GM19438 (cell line): ENCODE results near the gene RIPOR1.
A peak's percentile ranks its signal among the peaks of the same experiment; 100 is the strongest.

ENCODE experiments used
- ATAC-seq: cut with Tn5 transposase; IDR thresholded peaks from one replicate; pipeline ENCODE4 v1.9.1; 2021; ENCODE audit warnings: low read depth; ENCODE audit not compliant: unreplicated experiment

Gene RIPOR1

DNA sequence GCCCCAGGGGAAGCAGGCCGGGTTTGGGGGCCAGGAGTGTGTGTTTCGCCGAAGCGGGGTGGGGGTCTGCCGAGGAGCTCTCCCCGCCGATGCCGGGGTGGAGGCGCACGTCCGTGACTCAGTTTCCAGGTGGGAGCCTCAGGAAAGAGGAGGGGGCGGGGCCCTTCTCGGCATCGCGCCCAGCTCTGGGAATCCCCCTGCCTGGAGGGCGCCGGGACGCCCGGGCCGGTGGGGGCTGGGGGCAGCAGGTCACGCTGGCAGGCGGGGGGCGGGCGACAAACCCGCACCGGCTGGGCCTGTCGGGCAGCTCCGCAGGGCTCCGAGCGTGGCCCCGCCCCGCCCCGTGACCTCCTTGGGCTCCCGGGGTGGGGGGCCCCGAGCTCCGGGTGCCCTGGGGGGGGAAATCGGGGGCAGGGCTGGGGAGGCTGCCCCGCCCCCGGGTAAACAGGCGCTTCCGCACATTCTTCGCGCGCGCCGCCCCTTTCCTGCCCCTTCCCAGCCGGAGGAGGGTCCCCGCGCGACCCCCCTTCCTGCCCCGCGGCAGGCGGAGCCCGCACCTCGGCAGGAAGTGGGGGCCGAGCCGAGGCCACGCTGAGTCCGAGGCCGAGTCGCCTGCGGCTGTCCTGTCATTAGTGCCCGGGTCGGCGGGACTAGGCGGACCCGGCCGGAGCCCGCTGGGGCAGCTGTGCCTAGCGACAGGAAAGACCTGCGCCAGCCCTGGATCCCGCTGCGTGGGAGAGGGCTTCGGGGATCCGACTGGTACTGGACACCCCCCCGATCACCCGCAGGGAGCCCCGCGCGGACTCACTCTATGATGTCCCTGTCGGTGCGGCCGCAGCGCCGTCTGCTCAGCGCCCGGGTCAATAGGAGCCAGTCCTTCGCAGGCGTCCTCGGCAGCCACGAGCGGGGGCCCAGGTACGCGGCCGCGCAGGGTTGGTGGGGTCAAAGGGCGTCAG is 9.3 kb downstream of the RIPOR1 start:
- ATAC-seq, result peak; percentile 44

DNA sequence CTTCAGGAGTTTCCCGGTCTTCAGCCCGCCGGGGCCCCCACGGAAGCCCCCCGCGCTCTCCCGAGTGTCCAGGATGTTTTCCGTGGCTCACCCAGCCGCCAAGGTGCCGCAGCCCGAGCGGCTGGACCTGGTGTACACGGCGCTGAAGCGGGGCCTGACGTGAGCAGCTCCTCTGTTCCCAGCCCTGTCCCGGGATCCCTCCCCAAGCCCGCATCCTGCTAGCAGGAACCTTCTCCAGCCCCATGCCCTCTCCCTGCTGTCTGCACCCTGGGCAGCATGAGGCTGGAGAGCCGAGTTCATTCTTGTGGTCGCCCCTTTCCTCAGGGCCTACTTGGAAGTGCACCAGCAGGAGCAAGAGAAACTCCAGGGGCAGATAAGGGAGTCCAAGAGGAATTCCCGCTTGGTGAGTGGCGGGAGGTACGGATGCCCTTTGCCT is 10.1 kb downstream of the RIPOR1 start:
- no peak for ATAC-seq

DNA sequence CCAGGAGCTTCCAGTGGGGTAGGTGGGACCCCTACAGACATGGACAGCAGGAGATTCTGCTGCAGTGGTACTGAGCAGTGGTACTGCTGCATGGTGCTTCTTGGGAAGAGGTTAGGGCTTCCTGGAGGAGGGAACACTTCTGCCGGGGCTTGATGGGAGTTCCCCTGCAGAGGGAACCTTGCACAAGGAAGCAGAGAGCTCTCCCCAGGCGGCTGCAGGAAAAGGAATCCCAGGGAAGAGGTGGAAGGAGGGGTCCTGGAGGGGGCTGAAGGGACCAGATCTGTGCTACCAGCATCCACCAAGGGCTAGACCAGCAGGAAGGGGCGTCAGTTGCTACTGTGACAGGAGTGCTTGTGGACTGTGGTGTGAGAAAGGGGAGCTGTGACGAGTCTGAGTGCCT is 10.6 kb downstream of the RIPOR1 start:
- no peak for ATAC-seq

DNA sequence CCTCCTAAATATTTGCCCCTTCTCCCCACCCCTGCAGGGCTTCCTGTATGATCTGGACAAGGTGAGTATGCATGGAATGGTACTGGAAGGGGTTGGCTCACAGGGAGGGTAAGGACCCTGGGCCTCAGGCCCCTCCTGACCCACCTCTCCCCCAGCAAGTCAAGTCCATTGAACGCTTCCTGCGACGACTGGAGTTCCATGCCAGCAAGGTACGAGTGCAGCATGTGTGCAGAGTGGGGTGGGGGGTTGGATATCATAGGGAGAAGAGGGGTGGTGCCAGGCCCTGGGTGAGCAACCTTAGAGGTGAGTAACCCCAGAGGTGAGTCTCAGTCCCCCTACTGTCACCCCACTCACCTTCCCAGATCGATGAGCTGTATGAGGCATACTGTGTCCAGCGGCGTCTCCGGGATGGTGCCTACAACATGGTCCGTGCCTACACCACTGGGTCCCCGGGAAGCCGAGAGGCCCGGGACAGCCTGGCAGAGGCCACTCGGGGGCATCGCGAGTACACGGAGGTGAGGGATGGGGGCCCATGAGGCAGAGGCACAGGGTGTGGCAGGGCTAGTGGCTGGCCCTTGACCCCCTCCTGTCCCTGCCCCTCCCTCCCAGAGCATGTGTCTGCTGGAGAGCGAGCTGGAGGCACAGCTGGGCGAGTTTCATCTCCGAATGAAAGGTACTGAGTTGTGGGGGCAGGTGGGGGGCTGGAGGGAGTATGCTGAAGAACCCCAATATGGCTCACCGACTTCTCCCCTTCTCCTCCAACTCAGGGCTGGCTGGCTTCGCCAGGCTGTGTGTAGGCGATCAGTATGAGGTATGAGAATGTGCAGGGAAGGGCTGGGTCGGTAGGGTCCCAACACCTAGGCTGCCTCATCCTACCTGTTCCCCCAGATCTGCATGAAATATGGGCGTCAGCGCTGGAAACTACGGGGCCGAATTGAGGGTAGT is 11.3 kb downstream of the RIPOR1 start:
- no peak for ATAC-seq

DNA sequence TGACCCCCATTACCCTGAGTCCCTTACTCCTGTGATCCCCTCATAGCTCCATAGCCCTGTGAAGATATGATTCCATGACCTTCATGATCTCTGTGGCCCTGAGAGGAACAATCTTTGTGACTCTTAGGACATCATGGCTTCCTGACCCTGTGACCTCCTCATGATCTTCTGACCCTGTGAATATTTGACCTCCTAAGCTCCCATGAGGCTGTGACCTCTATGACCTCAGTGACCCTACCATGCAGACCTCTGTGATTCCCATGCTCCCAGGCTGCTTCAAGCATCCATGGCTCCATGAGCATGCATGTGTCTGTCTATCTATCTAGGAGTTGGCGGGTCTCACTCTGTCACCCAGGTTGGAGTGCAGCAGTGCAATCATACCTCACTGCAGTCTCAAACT is 12.1 kb downstream of the RIPOR1 start:
- ATAC-seq, result no peak

DNA sequence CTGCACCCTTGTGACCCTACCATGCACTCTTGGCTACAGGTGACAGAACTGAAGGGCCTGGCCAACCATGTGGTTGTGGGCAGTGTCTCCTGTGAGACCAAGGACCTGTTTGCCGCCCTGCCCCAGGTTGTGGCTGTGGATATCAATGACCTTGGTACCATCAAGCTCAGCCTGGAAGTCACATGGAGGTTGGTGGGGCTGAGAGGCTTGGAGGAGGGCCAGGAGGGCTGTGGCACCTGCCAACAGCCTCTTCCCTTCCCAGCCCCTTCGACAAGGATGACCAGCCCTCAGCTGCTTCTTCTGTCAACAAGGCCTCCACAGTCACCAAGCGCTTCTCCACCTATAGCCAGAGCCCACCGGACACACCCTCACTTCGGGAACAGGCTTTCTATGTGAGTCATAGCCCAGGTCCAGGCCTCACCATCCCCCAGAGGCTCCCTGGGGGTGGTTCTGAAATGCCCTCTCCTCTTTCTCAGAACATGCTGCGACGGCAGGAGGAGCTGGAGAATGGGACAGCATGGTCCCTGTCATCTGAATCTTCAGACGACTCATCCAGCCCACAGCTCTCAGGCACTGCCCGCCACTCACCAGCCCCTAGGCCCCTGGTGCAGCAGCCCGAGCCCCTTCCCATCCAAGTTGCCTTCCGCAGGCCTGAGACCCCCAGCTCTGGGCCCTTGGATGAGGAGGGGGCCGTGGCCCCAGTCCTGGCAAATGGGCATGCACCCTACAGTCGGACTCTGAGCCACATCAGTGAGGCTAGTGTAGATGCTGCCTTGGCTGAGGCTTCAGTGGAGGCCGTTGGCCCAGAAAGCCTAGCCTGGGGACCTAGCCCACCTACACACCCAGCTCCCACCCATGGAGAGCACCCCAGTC is 13.0 kb downstream of the RIPOR1 start:
- no peak for ATAC-seq

DNA sequence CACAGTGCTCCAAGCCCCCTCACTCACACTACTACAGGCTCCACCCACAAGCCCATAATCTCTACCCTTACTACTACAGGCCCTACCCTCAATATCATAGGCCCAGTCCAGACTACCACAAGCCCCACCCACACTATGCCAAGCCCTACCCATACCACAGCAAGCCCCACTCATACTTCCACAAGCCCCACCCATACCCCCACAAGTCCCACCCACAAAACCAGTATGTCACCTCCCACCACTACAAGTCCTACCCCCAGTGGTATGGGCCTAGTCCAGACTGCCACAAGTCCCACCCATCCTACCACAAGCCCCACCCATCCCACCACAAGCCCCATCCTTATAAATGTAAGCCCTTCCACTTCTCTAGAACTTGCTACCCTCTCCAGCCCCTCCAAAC is 13.8 kb downstream of the RIPOR1 start:
- ATAC-seq, result no peak

DNA sequence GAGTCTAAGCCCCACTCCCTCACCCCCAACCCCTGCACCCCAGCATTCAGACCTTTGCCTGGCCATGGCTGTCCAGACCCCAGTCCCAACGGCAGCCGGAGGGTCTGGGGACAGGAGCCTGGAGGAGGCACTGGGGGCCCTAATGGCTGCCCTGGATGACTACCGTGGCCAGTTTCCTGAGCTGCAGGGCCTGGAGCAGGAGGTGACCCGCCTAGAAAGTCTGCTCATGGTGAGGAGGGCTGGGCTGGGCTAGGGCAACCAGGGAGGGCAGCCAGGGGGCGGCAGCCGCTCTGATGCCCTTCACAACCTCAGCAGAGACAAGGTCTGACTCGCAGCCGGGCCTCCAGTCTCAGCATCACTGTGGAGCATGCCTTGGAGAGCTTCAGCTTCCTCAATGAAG is 14.4 kb downstream of the RIPOR1 start:
- ATAC-seq, result no peak

DNA sequence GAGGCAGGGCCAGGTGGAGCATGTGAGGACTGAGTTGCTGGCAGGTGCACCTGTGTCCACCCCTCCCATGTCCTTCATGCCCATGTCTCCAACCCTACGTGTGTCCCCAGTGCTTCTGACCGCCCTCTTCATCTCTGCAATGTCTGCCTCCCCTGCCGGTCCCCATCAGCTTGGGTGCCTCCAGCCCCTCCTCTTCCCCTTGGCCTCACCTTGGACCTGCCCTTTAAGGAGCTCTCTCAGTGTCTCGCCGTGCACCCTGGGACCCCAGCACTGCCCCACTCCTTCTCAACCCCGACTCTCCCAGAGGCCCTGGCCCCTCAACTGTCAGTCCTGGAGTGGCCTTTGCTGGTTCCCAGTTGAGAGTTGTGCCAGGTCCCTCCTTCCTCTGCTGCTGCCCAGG is 15.0 kb downstream of the RIPOR1 start:
- no peak for ATAC-seq

DNA sequence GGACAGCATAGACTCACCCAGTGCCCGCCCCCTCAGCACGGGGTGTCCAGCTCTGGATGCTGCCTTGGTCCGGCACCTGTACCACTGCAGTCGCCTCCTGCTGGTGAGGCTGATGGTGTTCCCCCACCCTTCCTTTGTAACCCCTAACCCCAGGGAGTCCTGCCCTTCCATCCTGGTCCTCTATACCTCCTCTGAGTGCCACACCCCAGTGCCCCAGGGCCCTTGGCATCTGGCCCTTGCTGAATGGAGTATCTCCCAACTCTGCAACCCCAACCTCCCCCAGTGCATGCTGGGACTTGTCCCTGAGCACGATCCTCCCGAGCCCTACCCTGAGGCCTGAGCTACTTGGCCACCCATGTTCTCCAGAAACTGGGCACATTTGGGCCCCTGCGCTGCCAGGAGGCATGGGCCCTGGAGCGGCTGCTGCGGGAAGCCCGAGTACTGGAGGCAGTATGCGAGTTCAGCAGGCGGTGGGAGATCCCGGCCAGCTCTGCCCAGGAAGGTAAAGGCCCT is 15.8 kb downstream of the RIPOR1 start:
- no peak for ATAC-seq

DNA sequence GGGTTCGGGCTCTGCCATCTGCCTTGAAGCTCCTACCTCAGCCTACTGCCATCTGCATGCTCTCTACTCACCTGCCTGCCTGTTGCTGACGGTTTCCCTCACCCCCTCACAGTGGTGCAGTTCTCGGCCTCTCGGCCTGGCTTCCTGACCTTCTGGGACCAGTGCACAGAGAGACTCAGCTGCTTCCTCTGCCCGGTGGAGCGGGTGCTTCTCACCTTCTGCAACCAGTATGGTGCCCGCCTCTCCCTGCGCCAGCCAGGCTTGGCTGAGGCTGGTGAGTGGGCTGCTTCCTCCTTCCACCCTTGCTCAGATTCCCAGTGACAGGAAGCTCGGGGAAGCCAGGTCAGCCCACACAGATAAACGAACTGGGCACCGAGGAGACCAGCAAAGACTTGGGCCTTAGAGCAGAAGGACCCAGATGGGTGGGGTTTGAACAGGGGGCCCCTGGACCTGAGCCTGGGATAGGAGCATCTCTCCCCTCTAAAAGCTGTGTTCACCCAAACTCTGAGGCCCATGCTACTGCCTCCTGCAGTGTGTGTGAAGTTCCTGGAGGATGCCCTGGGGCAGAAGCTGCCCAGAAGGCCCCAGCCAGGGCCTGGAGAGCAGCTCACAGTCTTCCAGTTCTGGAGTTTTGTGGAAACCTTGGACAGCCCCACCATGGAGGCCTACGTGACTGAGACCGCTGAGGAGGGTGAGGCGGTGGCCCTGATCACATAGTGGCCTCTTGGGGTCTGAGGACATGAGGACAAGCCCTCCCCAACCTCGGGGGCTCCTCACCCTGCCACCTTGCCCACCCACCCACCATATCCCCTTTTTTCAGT is 16.4 kb downstream of the RIPOR1 start:
- no peak for ATAC-seq

DNA sequence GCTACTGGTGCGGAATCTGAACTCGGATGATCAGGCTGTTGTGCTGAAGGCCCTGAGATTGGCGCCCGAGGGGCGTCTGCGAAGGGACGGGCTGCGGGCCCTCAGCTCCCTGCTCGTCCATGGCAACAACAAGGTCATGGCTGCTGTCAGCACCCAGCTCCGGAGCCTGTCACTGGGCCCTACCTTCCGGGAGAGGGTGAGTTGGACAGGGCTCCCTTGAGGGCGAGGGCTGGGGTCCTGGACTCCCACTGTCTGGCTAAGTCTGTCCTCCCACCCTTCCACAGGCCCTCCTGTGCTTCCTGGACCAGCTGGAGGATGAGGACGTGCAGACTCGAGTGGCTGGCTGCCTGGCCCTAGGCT is 17.0 kb downstream of the RIPOR1 start:
- ATAC-seq, result no peak

DNA sequence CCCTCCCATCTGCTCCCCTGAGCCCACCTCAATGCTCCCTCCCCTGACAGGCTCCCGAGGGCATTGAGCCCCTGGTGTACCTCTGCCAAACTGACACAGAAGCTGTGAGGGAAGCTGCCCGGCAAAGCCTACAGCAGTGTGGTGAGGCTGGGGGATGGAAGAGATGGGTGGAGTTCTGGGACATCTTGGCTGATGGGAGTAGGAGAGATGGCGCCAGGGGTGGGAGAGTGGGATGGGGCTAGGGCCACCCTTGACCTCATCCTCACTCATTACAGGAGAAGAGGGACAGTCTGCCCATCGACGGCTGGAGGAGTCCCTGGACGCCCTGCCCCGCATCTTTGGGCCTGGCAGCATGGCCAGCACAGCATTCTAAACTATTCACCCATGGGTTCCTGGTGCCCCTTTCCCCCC is 17.5 kb downstream of the RIPOR1 start:
- no peak for ATAC-seq

DNA sequence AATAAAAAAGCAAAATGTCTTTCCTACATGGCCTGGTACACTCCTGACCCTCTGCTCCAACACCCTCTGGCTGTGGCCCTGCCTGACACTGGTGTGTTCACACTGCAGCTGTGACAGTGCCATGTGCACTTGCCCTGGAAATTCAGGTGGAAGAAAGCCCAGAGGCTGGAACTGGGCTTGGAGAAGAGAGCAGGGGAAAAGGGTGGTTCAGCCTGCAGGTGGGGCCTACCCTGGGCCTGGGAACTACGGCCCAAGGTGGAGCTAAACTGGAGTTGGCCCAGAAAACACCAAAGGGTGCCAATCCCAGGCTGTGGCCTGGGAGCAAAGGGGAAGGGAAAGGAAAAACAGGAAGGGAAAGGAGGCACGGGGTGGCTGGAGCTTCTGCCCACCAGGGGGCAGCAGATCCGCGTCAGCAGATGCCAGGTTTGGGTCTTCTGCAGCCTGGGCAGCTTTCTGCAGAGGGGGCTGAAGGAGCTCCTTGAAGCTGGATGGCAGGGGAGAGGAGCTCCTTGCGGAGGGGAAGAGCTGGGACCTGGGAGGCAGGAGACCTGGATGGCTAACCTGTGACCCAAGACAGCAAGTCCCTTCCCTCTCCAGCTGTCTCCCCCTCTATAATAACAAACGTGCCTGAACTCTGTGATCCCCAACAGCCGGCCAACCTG is 18.3 kb downstream of the RIPOR1 start:
- ATAC-seq, result no peak

DNA sequence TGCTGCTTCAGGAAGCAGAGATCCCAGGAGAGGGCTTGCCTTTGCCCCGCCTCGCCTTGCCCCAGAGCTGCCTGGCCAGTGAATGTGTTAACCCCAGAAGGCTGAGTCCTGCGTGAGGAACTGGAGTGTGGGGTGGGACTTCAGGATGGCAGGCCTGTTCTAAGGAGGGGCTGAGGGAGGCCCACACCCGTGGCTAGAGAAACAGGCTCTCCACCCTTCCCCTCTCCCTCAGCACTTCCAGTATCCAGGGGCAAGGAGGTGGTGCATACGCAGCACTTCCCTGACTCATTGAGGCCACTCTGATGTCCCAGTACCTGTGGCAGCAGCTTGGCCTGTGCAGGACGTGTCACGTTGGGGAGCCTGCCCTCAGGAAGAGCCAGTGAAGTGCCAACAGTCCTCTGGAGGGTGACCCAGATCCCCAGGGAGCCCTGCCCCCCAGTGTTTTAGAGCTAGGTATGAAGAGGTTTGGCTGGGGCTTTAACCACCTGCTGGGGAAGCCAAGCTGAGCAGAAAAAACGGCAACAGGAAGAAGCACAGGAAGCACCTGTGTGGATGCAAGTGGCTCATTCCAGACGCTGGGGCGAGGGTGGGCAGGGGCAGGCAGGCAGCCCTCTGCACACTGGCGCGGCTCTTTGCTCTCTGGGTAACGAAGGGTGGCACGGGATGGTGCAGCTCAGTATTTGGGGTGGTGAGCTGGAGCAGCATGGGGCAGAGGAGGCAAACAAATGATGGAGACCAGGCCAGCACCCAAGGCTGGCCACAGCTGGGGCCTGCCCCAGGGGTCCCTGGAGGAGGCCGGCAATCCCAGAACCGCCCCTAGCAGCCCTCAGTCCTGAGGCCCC is 19.0 kb downstream of the RIPOR1 start:
- no peak for ATAC-seq

DNA sequence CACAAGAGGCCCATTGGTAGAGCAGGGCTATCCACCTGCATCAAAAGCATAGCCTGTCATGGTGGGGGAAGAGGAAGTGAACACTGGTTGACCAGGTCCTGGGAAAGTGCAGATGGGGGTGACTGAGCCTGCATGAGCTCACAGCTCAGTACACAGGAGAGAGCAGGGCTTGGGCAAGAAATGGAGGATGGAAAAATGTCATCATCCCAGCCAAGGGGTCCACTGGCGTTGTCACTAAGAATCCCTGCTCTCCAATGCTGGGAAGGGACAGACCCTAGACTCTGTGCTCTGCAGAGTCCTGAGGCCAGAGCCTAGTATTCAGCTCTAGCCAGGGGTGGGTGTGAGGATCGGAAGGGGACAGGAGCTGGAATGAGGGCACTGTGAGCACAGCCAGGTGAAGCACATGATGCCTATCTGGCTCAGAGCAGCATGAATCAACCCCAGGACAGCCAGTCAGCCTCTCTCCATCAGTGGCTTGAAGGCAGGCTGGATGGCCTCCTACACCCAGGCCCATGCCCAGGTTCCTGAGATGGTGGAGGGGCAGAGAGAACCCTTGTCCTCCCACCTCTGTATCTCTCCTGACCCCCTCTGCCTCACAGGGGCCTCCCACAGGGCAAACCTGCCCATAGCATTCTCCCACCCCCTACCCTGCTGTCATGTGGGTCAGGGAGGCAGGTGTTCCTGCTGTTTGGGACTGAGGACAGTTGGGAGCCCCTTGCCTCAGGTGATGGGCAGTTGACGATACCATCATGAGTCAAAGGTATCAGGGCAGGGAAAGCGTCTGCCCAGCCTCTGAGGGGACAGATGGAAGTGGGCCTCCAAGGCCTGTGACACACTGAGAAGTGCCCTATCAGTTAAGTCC is 19.9 kb downstream of the RIPOR1 start:
- ATAC-seq, result no peak

DNA sequence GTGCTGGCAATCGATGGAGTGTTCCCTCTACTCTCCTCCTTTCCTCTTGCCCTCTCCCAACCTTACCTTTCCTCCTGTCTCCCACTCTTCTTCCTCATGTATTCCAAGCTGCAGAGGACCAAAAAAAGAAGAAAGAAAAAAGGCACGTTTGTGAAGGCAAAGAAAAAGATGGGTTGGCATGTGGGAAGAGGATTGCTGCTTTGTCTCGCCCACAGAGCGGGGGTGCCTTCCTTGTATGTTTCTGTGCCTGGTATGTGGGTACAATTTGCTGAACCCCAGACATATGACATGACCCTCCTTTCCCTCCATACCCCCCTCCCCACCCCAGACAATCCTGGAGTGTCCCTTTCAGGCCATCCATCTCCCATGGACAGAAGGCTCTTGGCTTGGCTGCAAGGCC is 20.6 kb downstream of the RIPOR1 start:
- ATAC-seq, result no peak
